ENCODE data around the gene CLCN7. TPM values are rescaled to one million over a fixed set of nuclear protein-coding genes. Genes with fewer than 3 reads are reported as not detected.

CLCN7 gene
- total RNA-seq, 1 donor from 2014 or later: 116 TPM

GRCh38 chr16:1429012-1429411, 45.8 kb downstream of the CLCN7 start:
- Histone ChIP-seq H3K36me3 (ENCODE audit: control insufficient read depth, insufficient read depth, low read length) (no peaks in the 10 kb centered on the region), H3K27me3 (ENCODE audit: control insufficient read depth, insufficient read depth, low read length) (peaks cover 32% of the 10 kb centered on the region), H3K4me3 (ENCODE audit: low read depth, low read length) (no peak overlapping the region)
- no peak for DNase-seq (ENCODE audit: low read depth)
- TF ChIP-seq CTCF (IDR thresholded peaks at IDR 0.05; ENCODE audit: insufficient read depth, low read length, poor library complexity, severe bottlenecking): no peak

GRCh38 chr16:1428511-1428910, 46.3 kb downstream of the CLCN7 start:
- H3K36me3 ChIP-seq (ENCODE audit: control insufficient read depth, insufficient read depth, low read length): no peaks in the 10 kb centered on the region
- TF ChIP-seq CTCF (IDR thresholded peaks at IDR 0.05; ENCODE audit: insufficient read depth, low read length, poor library complexity, severe bottlenecking): no peak
- H3K27me3 ChIP-seq (ENCODE audit: control insufficient read depth, insufficient read depth, low read length): peaks cover 28% of the 10 kb centered on the region
- DNase-seq (ENCODE audit: low read depth): no peak
- H3K4me3 ChIP-seq (ENCODE audit: low read depth, low read length): no peak overlapping the region

- no peak for DNase-seq (ENCODE audit: low read depth)
- H3K4me3 ChIP-seq (ENCODE audit: low read depth, low read length): no peak overlapping the region
- no peaks in the 10 kb centered on the region for H3K36me3 ChIP-seq (ENCODE audit: control insufficient read depth, insufficient read depth, low read length)
- H3K27me3 ChIP-seq (ENCODE audit: control insufficient read depth, insufficient read depth, low read length): peaks cover 20% of the 10 kb centered on the region
- no peak for TF ChIP-seq CTCF (IDR thresholded peaks at IDR 0.05; ENCODE audit: insufficient read depth, low read length, poor library complexity, severe bottlenecking)
Measured at GRCh38 chr16:1427473-1428461, 47.1 kb downstream of the CLCN7 start.

- no peak overlapping the region for H3K4me3 ChIP-seq (ENCODE audit: low read depth, low read length)
- H3K36me3 ChIP-seq (ENCODE audit: control insufficient read depth, insufficient read depth, low read length): no peaks in the 10 kb centered on the region
- DNase-seq (ENCODE audit: low read depth): no peak
- peaks cover 12% of the 10 kb centered on the region for H3K27me3 ChIP-seq (ENCODE audit: control insufficient read depth, insufficient read depth, low read length)
- TF ChIP-seq CTCF (IDR thresholded peaks at IDR 0.05; ENCODE audit: insufficient read depth, low read length, poor library complexity, severe bottlenecking): no peak
Measured at GRCh38 chr16:1426734-1427471, 47.9 kb downstream of the CLCN7 start.

GRCh38 chr16:1425616-1426370, 49.0 kb downstream of the CLCN7 start:
- no peak for TF ChIP-seq CTCF (IDR thresholded peaks at IDR 0.05; ENCODE audit: insufficient read depth, low read length, poor library complexity, severe bottlenecking)
- DNase-seq (ENCODE audit: low read depth): no peak
- H3K27me3 ChIP-seq (ENCODE audit: control insufficient read depth, insufficient read depth, low read length): peaks cover 2% of the 10 kb centered on the region
- no peaks in the 10 kb centered on the region for H3K36me3 ChIP-seq (ENCODE audit: control insufficient read depth, insufficient read depth, low read length)
- no peak overlapping the region for H3K4me3 ChIP-seq (ENCODE audit: low read depth, low read length)

Measured in kidney epithelial cell (primary cell).